Smooth muscle cell (in vitro differentiated cells): ENCODE data around the gene PITPNM3. TPM values are rescaled to one million over a fixed set of nuclear protein-coding genes. Genes with fewer than 3 reads are reported as not detected.
A peak's percentile ranks its signal among the peaks of the same experiment; 100 is the strongest.

ENCODE experiments used
- DNase-seq: peaks from one replicate; lab custom pipeline; 2025; ENCODE audit not compliant: unreplicated experiment; lab: John Stamatoyannopoulos, UW
- H2AFZ ChIP-seq: fragments of 200-600 bp; sonication (generic); 2 replicates; pipeline ENCODE4 v1.6.0; 2016; ENCODE audit warnings: antibody characterized with exemption, low read depth, mild to moderate bottlenecking
- H3F3A ChIP-seq: fragments of 200-600 bp; sonication (generic); 2 replicates; pipeline ENCODE4 v1.6.0; 2017; ENCODE audit warnings: antibody characterized with exemption, low read depth
- H3K27ac ChIP-seq: fragments of 200-600 bp; sonication (generic); 2 replicates; pipeline ENCODE4 v1.5.1; 2016; ENCODE audit warnings: low read depth, mild to moderate bottlenecking
- H3K27me3 ChIP-seq: fragments of 200-600 bp; sonication (generic); 2 replicates; pipeline ENCODE4 v1.6.1; 2016; ENCODE audit warnings: low read depth, mild to moderate bottlenecking
- H3K36me3 ChIP-seq: fragments of 200-600 bp; sonication (generic); 2 replicates; pipeline ENCODE4 v1.5.1; 2016; ENCODE audit warnings: low read depth
- H3K4me1 ChIP-seq: fragments of 200-600 bp; sonication (generic); 2 replicates; pipeline ENCODE4 v1.5.1; 2016; ENCODE audit warnings: low read depth
- H3K4me2 ChIP-seq: fragments of 200-600 bp; sonication (generic); 2 replicates; pipeline ENCODE4 v1.6.0; 2016; ENCODE audit warnings: mild to moderate bottlenecking
- H3K4me3 ChIP-seq: fragments of 200-600 bp; sonication (generic); 2 replicates; pipeline ENCODE4 v1.5.1; 2016; ENCODE audit warnings: mild to moderate bottlenecking
- H3K79me2 ChIP-seq: fragments of 200-600 bp; sonication (generic); 2 replicates; pipeline ENCODE4 v1.6.0; 2016; ENCODE audit warnings: low read depth, mild to moderate bottlenecking
- H3K9ac ChIP-seq: fragments of 200-600 bp; sonication (generic); 2 replicates; pipeline ENCODE4 v1.6.0; 2016; ENCODE audit warnings: low read depth
- H3K9me3 ChIP-seq: fragments of 200-600 bp; sonication (generic); replicated peaks from 2 replicates; pipeline ENCODE4 v1.5.1; 2016; ENCODE audit warnings: low read depth
- H4K20me1 ChIP-seq: fragments of 200-600 bp; sonication (generic); 2 replicates; pipeline ENCODE4 v1.6.0; 2016; ENCODE audit warnings: low read depth
- whole genome bisulfite sequencing: methylation state at CpG from one replicate; pipeline ENCODE4 v1.1.7; 2016; ENCODE audit warnings: low lambda C conversion rate; 5-methylcytosine and 5-hydroxymethylcytosine counted together
- polyA plus RNA-seq: library from polyadenylated mRNA; unstranded; fragments of >200 nt; fragmentation: Nextera tagmentation; extraction: Ambion mirVana; gene quantifications from 2 replicates; pipeline ENCODE4 v1.2.1, GENCODE V29; 2016
- total RNA-seq: library from RNA; depleted of rRNA; stranded (reverse); fragments of >200 nt; gene quantifications from 2 replicates; pipeline ENCODE4 v1.2.3, GENCODE V29; 2014
- TF ChIP-seq, protein P1 (sequence below): fragments of 200-600 bp; sonication (generic); IDR thresholded peaks from 2 replicates; pipeline ENCODE4 v1.5.1; 2017; ENCODE audit warnings: borderline replicate concordance, mild to moderate bottlenecking, antibody characterized with exemption; ENCODE audit not compliant: insufficient read depth, poor library complexity, severe bottlenecking

Gene PITPNM3
- total and polyA plus RNA-seq, 2 experiments from 2014 or later, result 2.4 to 2.6 TPM

DNA sequence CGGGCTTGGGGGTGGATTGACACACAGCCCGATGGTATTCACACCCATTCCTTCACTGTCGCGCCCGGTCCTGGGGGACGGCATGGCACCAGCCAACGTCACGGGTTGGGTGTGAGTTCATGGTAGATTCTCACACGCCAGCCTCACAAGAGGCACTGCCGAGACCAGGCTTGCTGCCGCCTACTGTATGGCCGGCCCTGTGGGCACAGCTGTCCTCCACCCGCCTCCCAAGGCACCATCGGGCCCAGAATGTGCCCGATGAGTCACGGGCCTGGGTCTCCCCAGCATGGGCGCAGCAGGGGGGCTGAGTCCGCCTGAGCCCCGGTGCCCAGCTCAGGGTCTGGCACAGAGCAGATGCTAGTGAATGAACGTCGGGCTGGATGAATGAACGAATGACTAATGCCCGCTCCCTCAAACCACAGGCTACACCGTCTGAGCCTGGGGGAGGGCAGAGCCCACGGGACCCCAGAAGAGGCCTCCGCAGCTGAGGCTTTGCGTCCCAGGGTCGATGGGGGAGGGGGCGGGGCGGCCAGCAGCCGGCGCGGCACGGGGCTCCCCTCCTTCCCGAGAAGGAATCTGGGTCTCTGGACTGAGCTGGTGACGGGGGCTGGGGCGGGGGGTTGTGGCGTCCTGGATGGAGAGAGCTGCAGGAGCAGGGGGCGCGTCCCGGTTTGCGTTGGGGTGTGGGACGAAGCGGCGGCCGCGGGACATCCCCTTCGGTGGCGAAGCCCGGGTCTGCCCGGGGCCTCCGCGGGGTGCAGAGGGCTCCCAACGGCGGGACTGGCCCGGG lies 829 bp downstream of the PITPNM3 start:
- Histone ChIP-seq H3K27me3 (peaks cover 10% of the 10 kb centered on the region), H3K4me2 (peak overlapping the region; percentile 94), H3K36me3 (no peaks in the 10 kb centered on the region), H3K9me3 (no peaks in the 10 kb centered on the region), H3K4me3 (peak overlapping the region; percentile 61), H3K9ac (peak overlapping the region; percentile 29), H3K4me1 (peaks cover 6% of the 10 kb centered on the region), H2AFZ (peak overlapping the region; percentile 57), H3K79me2 (no peaks in the 10 kb centered on the region), H3K27ac (no peak overlapping the region), H3F3A (no peaks in the 10 kb centered on the region), H4K20me1 (no peaks in the 10 kb centered on the region)
- TF ChIP-seq, protein P1, sequence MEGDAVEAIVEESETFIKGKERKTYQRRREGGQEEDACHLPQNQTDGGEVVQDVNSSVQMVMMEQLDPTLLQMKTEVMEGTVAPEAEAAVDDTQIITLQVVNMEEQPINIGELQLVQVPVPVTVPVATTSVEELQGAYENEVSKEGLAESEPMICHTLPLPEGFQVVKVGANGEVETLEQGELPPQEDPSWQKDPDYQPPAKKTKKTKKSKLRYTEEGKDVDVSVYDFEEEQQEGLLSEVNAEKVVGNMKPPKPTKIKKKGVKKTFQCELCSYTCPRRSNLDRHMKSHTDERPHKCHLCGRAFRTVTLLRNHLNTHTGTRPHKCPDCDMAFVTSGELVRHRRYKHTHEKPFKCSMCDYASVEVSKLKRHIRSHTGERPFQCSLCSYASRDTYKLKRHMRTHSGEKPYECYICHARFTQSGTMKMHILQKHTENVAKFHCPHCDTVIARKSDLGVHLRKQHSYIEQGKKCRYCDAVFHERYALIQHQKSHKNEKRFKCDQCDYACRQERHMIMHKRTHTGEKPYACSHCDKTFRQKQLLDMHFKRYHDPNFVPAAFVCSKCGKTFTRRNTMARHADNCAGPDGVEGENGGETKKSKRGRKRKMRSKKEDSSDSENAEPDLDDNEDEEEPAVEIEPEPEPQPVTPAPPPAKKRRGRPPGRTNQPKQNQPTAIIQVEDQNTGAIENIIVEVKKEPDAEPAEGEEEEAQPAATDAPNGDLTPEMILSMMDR, result no peak
- peak; percentile 57 for DNase-seq
- 2% methylated on average over 52 of the region's 56 CpGs for WGBS

GRCh38 chr17:6554871-6555330 lies 1.5 kb downstream of the PITPNM3 start:
- no peak for DNase-seq
- 29% methylated on average over 12 of the region's 12 CpGs for WGBS
- H3K9ac ChIP-seq, result peak overlapping the region; percentile 29
- peak overlapping the region; percentile 94 for H3K4me2 ChIP-seq
- no peaks in the 10 kb centered on the region for H3F3A ChIP-seq
- H3K4me1 ChIP-seq, result peaks cover 6% of the 10 kb centered on the region
- H3K4me3 ChIP-seq, result peak overlapping the region; percentile 61
- no peaks in the 10 kb centered on the region for H3K36me3 ChIP-seq
- TF ChIP-seq, protein P1, result no peak
- H3K79me2 ChIP-seq, result no peaks in the 10 kb centered on the region
- no peak overlapping the region for H2AFZ ChIP-seq
- no peaks in the 10 kb centered on the region for H3K9me3 ChIP-seq
- no peaks in the 10 kb centered on the region for H4K20me1 ChIP-seq
- no peak overlapping the region for H3K27ac ChIP-seq
- peaks cover 10% of the 10 kb centered on the region for H3K27me3 ChIP-seq

GRCh38 chr17:6554342-6554741 lies 2.0 kb downstream of the PITPNM3 start:
- Histone ChIP-seq H3K4me3 (no peak overlapping the region), H3K27ac (no peak overlapping the region), H3K27me3 (peaks cover 10% of the 10 kb centered on the region), H3K36me3 (no peaks in the 10 kb centered on the region), H2AFZ (no peak overlapping the region), H3K9me3 (no peaks in the 10 kb centered on the region), H3K9ac (no peak overlapping the region), H3K4me2 (peak overlapping the region; percentile 94), H4K20me1 (no peaks in the 10 kb centered on the region), H3K4me1 (peaks cover 6% of the 10 kb centered on the region), H3K79me2 (no peaks in the 10 kb centered on the region), H3F3A (no peaks in the 10 kb centered on the region)
- WGBS, result 65% methylated on average over 4 of the region's 4 CpGs
- TF ChIP-seq, protein P1, result no peak
- no peak for DNase-seq
